Esophagus squamous epithelium (tissue), 5 donors: ENCODE results near the gene AUTS2. TPM values are rescaled to one million over a fixed set of nuclear protein-coding genes. Genes with fewer than 3 reads are reported as not detected.

Experiments used
- DNase-seq: peaks from one replicate; lab custom pipeline; 2025; lab: John Stamatoyannopoulos, UW
- H3K27ac ChIP-seq, 4 donors: fragments of 200-600 bp; sonication (generic); one replicate each; pipeline ENCODE4 v1.5.1; 2016 to 2019; ENCODE audit warnings: mild to moderate bottlenecking in 1 of 4
- H3K27me3 ChIP-seq, 4 donors: fragments of 200-600 bp; sonication (generic); 1 replicate in 3 of 4; 2 replicates in 1 of 4; pipeline versions ENCODE4 v1.5.1 to v1.6.0; 2017 to 2021; ENCODE audit warnings: antibody characterized with exemption in 1 of 4
- H3K36me3 ChIP-seq, 3 donors: fragments of 200-600 bp; sonication (generic); one replicate each; pipeline ENCODE4 v1.5.1; 2016 to 2019
- H3K4me1 ChIP-seq, 3 donors: fragments of 200-600 bp; sonication (generic); one replicate each; pipeline ENCODE4 v1.5.1; 2017 to 2019
- H3K4me3 ChIP-seq, 4 donors: fragments of 200-600 bp; sonication (generic); 1 replicate in 3 of 4; 2 replicates in 1 of 4; pipeline ENCODE4 v1.5.1; 2016 to 2019; ENCODE audit warnings: mild to moderate bottlenecking in 2 of 4, moderate library complexity in 1 of 4
- H3K9me3 ChIP-seq, 3 donors: fragments of 200-600 bp; sonication (generic); one replicate each; pipeline ENCODE4 v1.5.1; 2016 to 2019
- CTCF ChIP-seq, 6 experiments: fragments of 450-650 bp in 4 of 6; fragments of 200-600 bp in 2 of 6; sonication (generic) in 2 of 6; IDR thresholded peaks; one replicate each; pipeline ENCODE4 v1.5.1; 2016 to 2019; ENCODE audit warnings: antibody characterized with exemption in 6 of 6, mild to moderate bottlenecking in 4 of 6, moderate library complexity in 4 of 6
- POLR2A ChIP-seq, 4 donors: fragments of 450-650 bp; IDR thresholded peaks; one replicate each; pipeline ENCODE4 v1.6.1; 2017; ENCODE audit warnings: antibody characterized with exemption in 4 of 4, mild to moderate bottlenecking in 4 of 4, moderate library complexity in 3 of 4
- WGBS, 2 donors: methylation state at CpG; one replicate each; pipeline ENCODE4 v1.1.5; 2018; 5-methylcytosine and 5-hydroxymethylcytosine counted together
- intact Hi-C: fragments of 100-400 bp; cut with DNase I; formaldehyde crosslinking; loops from one replicate; pipeline ENCODE4 v1.15.0; 2022
- total RNA-seq, 4 donors: library from RNA; depleted of rRNA; stranded (reverse); fragments of >200 nt; gene quantifications; one replicate each; pipeline ENCODE4 v1.1.0, GENCODE V29; 2016
- donor health status: DM: yes; HTN: yes; CAD: no.

Gene AUTS2
- total RNA-seq, 4 donors from 2014 or later = 9.5 to 36.2 (median 23.0) TPM

GRCh38 chr7:70031245-70031644 is 433.0 kb downstream of the AUTS2 start:
- Histone ChIP-seq H3K27ac (no peak overlapping the region), H3K9me3 (no peaks in the 10 kb centered on the region), H3K4me1 (peaks cover 0 to 17% (median 0%) of the 10 kb centered on the region in 3 donors), H3K36me3 (no peaks in the 10 kb centered on the region), H3K4me3 (no peak overlapping the region), H3K27me3 (no peaks in the 10 kb centered on the region)
- TF ChIP-seq POLR2A (IDR thresholded peaks at IDR 0.05) (no peak), CTCF (IDR thresholded peaks at IDR 0.05) (no peak)
- 86 to 88% methylated on average over 4 of the region's 4 CpGs for WGBS, 2 donors
- intact Hi-C loops = no loop called here
- DNase-seq = no peak

- H3K36me3 ChIP-seq = no peaks in the 10 kb centered on the region
- no peak for TF ChIP-seq CTCF (IDR thresholded peaks at IDR 0.05)
- TF ChIP-seq POLR2A (IDR thresholded peaks at IDR 0.05) = no peak
- no peak for DNase-seq
- no peaks in the 10 kb centered on the region for H3K27me3 ChIP-seq
- H3K9me3 ChIP-seq = no peaks in the 10 kb centered on the region
- no peak overlapping the region for H3K4me3 ChIP-seq
- H3K27ac ChIP-seq = no peak overlapping the region
- intact Hi-C loops = no loop called here
- H3K4me1 ChIP-seq = peaks cover 0 to 8% (median 0%) of the 10 kb centered on the region in 3 donors
Measured at GRCh38 chr7:70032649-70033048, 434.4 kb downstream of the AUTS2 start.

- Histone ChIP-seq H3K4me3 (no peak overlapping the region), H3K36me3 (no peaks in the 10 kb centered on the region), H3K27me3 (no peaks in the 10 kb centered on the region), H3K9me3 (no peaks in the 10 kb centered on the region), H3K27ac (no peak overlapping the region), H3K4me1 (peaks cover 0 to 3% (median 0%) of the 10 kb centered on the region in 3 donors)
- TF ChIP-seq CTCF (IDR thresholded peaks at IDR 0.05) (no peak), POLR2A (IDR thresholded peaks at IDR 0.05) (no peak)
- intact Hi-C loops = no loop called here
- DNase-seq = no peak
Measured at GRCh38 chr7:70033226-70033625, 435.0 kb downstream of the AUTS2 start.

GRCh38 chr7:70034999-70035398 is 436.7 kb downstream of the AUTS2 start:
- Histone ChIP-seq H3K4me1 (peaks cover 0 to 3% (median 0%) of the 10 kb centered on the region in 3 donors), H3K27me3 (no peaks in the 10 kb centered on the region), H3K36me3 (no peaks in the 10 kb centered on the region), H3K4me3 (no peak overlapping the region), H3K9me3 (no peaks in the 10 kb centered on the region), H3K27ac (peak overlapping the region in 1 of 4 donors; percentile 3)
- no peak for TF ChIP-seq CTCF (IDR thresholded peaks at IDR 0.05)
- TF ChIP-seq POLR2A (IDR thresholded peaks at IDR 0.05) = no peak
- no peak for DNase-seq
- intact Hi-C loops = no loop called here

GRCh38 chr7:70035519-70035918 is 437.2 kb downstream of the AUTS2 start:
- TF ChIP-seq POLR2A (IDR thresholded peaks at IDR 0.05) (no peak), CTCF (IDR thresholded peaks at IDR 0.05) (no peak)
- H3K4me3 ChIP-seq = no peak overlapping the region
- no peaks in the 10 kb centered on the region for H3K9me3 ChIP-seq
- H3K27me3 ChIP-seq = no peaks in the 10 kb centered on the region
- intact Hi-C loops = no loop called here
- no peaks in the 10 kb centered on the region for H3K36me3 ChIP-seq
- peaks cover 0 to 3% (median 0%) of the 10 kb centered on the region in 3 donors for H3K4me1 ChIP-seq
- H3K27ac ChIP-seq = peak overlapping the region in 1 of 4 donors; percentile 3
- DNase-seq = no peak
- WGBS, 2 donors = 47 to 50% methylated on average over 4 of the region's 4 CpGs
